GM12801 (cell line): ENCODE data around the gene GZMM.

Source experiments
- CTCF ChIP-seq: IDR thresholded peaks from one replicate; pipeline ENCODE4 v1.5.1; 2011; ENCODE audit warnings: control low read depth; ENCODE audit not compliant: insufficient read length; ENCODE audit errors: extremely low read depth

The GZMM gene

GRCh38 chr19:588093-588740 lies 44.4 kb downstream of the GZMM start:
- no peak for TF ChIP-seq CTCF

- no peak for TF ChIP-seq CTCF
These were observed 45.2 kb downstream of the GZMM start for GRCh38 chr19:588741-589692.

- TF ChIP-seq CTCF = no peak
These were observed 46.0 kb downstream of the GZMM start, which contains the start of gene HCN2 for GRCh38 chr19:589693-590395. Gene HCN2, plus strand, starts transcription at chr19:589881. Its CDS starts 65 bp downstream, at chr19:589946.

- TF ChIP-seq CTCF = no peak
These were observed 46.5 kb downstream of the GZMM start for GRCh38 chr19:590396-590745.

- no peak for TF ChIP-seq CTCF
These were observed 46.9 kb downstream of the GZMM start for GRCh38 chr19:590750-591098.

GRCh38 chr19:591099-591958 lies 47.5 kb downstream of the GZMM start:
- TF ChIP-seq CTCF = no peak
